ENCODE data around the gene NARF. TPM values are rescaled to one million over a fixed set of nuclear protein-coding genes. Genes with fewer than 3 reads are reported as not detected.

The NARF gene
- total and polyA plus RNA-seq, 2 of the 8 experiments (the other 6 are each of a cell fraction or from before 2014, with no cell fraction given) = 97.4 to 131 TPM

DNA sequence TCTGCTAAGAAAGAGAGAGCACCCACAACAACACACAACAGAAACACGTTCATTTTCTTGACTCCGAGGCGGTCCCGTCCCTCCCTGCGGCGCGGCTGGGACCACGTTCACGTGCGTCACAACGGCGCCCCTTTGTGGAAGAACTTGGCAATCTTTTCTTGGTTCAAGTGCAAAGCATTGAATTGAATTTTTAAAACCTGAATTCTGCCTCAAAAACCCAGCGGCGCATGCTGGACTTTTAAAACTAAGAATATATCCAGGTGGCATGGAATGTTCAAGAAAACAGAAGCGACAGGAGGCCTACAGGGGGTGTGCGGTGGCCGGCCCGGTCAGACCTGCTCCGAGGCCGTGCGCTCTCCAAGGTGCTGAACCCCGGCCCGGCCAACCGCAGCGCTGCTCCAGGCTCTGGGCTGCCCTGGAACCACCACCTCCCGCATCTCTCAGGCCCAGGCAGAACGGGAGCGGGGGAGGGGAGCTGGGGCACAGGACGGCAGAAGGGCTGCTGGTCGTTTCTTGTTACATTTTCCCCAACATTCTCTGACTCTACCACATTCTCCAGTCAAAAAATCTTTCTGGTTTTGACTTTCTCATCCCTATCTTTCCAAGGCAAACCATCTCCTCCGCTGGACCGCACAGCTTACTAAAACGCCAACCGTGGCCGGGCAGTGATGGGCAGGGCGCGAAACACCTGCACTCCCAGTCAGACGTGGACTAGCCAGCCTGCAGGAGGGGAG is 43.8 kb upstream of the NARF start:
- Histone ChIP-seq H2AFZ (ENCODE audit: low read length) (no peak overlapping the region), H3K4me1 (replicated peaks in 1 of 4; ENCODE audit: control insufficient read depth in 3 of 4, insufficient read depth in 4 of 4, low read length in 3 of 4) (peaks cover 0 to 3% (median 1%) of the 10 kb centered on the region in 4 experiments; a peak in 4 of 7 replicates), H4K20me1 (replicated peaks in 1 of 2; ENCODE audit: control insufficient read depth in 1 of 2, insufficient read depth in 2 of 2, low read length in 2 of 2) (peaks cover 5 to 9% of the 10 kb centered on the region in 2 experiments), H4K8ac (ENCODE audit: extremely low read depth, insufficient read depth, low read length) (peak overlapping the region; percentile 4; the same call in 1 of the 2 replicates), H3K14ac (ENCODE audit: insufficient read length) (no peak overlapping the region), H2BK20ac (ENCODE audit: low read length) (0 out of 2 replicates have a peak overlapping the region, but pooled peaks have one; percentile 48), H3K79me2 (ENCODE audit: control insufficient read depth in 1 of 2, insufficient read depth in 2 of 2, low read length in 2 of 2) (no peaks in the 10 kb centered on the region), H2BK15ac (ENCODE audit: low read length) (peak overlapping the region; percentile 40; the same call in 1 of the 2 replicates), H3K36me3 (ENCODE audit: control insufficient read depth in 2 of 4, insufficient read depth in 4 of 4, low read length in 3 of 4) (no peaks in the 10 kb centered on the region), H3K23me2 (ENCODE audit: low read depth, low read length) (peaks cover 6% of the 10 kb centered on the region), H4K91ac (replicated peaks; ENCODE audit: insufficient read length, low read length) (no peak overlapping the region), H3K27me3 (replicated peaks in 1 of 4; ENCODE audit: control insufficient read depth in 3 of 4, extremely low read depth in 1 of 4, insufficient read depth in 3 of 4, low read length in 3 of 4) (no peaks in the 10 kb centered on the region), H3K4ac (replicated peaks; ENCODE audit: insufficient read length, low read depth, low read length) (no peak overlapping the region), H2BK12ac (ENCODE audit: low read depth, low read length) (no peak overlapping the region), H3K79me1 (ENCODE audit: low read depth, low read length) (peaks cover 2% of the 10 kb centered on the region; the same call in 1 of the 2 replicates), H3K4me3 (ENCODE audit: extremely low read depth in 1 of 4, insufficient read depth in 2 of 4, low read depth in 3 of 4, low read length in 4 of 4) (peak overlapping the region in 1 of 4 experiments; percentile 45; a peak in 2 of 8 replicates), H3K4me2 (ENCODE audit: insufficient read depth in 1 of 2, low read depth in 2 of 2, low read length in 2 of 2) (peak overlapping the region in 1 of 2 experiments; percentile 61; a peak in 3 of 4 replicates), H3K23ac (ENCODE audit: insufficient read length) (no peak overlapping the region), H3K18ac (ENCODE audit: extremely low read depth, low read length) (no peak overlapping the region), H3K56ac (replicated peaks; ENCODE audit: insufficient read length, low read depth, low read length) (no peak overlapping the region), H2BK120ac (replicated peaks; ENCODE audit: low read depth, low read length) (no peak overlapping the region), H3K9me3 (ENCODE audit: insufficient read depth in 2 of 2, low read depth in 1 of 2, low read length in 1 of 2) (no peaks in the 10 kb centered on the region), H3K27ac (ENCODE audit: low read depth, low read length) (no peak overlapping the region), H2AK5ac (ENCODE audit: low read depth, low read length) (no peak overlapping the region), H4K5ac (ENCODE audit: insufficient read length, low read depth, low read length) (no peak overlapping the region), H2BK5ac (ENCODE audit: low read depth, low read length) (no peak overlapping the region), H3K9ac (replicated peaks in 1 of 4; ENCODE audit: extremely low read depth in 1 of 4, low read depth in 3 of 4, low read length in 3 of 4) (no peak overlapping the region)
- POLR2A ChIA-PET (ENCODE audit: partially characterized antibody) = interaction anchor here (0.9 kb wide), 1 partner anchor 21 kb away, joined by 3 read pairs; no protein-coding TSS in a partner anchor
- DNase-seq (ENCODE audit: low read depth in 1 of 2, low spot score in 2 of 2) = peak; percentile 46 to 94
- CTCF ChIA-PET (ENCODE audit: partially characterized antibody) = interaction anchor here (0.6 to 2.1 kb wide), 16 partner anchors 9 to 917 kb away, joined by 3 to 6 read pairs (median 3); no protein-coding TSS in a partner anchor
- no peak for FAIRE-seq
- WGBS, 2 experiments (ENCODE audit: extremely low coverage in 1 of 2, insufficient coverage in 1 of 2, insufficient read length in 1 of 2, insufficient replicate concordance in 2 of 2, low coverage in 1 of 2, low lambda C conversion rate in 2 of 2, missing lambda C conversion rate in 1 of 2) = 29% methylated on average over 38 of the region's 38 CpGs; no CpG with 5 or more reads in 1 of the 2 experiments
- TF ChIP-seq SP1 (IDR thresholded peaks at IDR 0.05; ENCODE audit: low read depth, low read length) = 0 out of 2 replicates have a peak, but pooled peaks have one; percentile 24
- 0 out of 3 replicates have a peak, but pooled peaks of 1 of the 2 experiments have one; percentile 55 for TF ChIP-seq EP300 (IDR thresholded peaks at IDR 0.05; ENCODE audit: borderline replicate concordance in 1 of 2, low read depth in 2 of 2, low read length in 2 of 2)
- no peak for TF ChIP-seq CEBPB (IDR thresholded peaks at IDR 0.05; ENCODE audit: low read depth, low read length)
- 0 out of 2 replicates have a peak, but pooled peaks have one; percentile 23 for TF ChIP-seq EGR1 (IDR thresholded peaks at IDR 0.05; ENCODE audit: borderline replicate concordance, low read depth, low read length)
- no peak for TF ChIP-seq ATF3 (IDR thresholded peaks at IDR 0.05; ENCODE audit: insufficient read depth, low read depth, low read length)
- no peak for TF ChIP-seq BACH1 (IDR thresholded peaks at IDR 0.05; ENCODE audit: low read length)
- no peak for TF ChIP-seq SAP30 (IDR thresholded peaks at IDR 0.05; ENCODE audit: insufficient read depth, insufficient replicate concordance, low read length)
- TF ChIP-seq MAFK (IDR thresholded peaks at IDR 0.05; ENCODE audit: low read depth, low read length) = no peak
- TF ChIP-seq KDM1A (IDR thresholded peaks at IDR 0.05; ENCODE audit: borderline replicate concordance, low read length) = no peak
- TF ChIP-seq CHD2 (IDR thresholded peaks at IDR 0.05; ENCODE audit: low read length) = no peak
- TF ChIP-seq KDM5A (IDR thresholded peaks at IDR 0.05; ENCODE audit: low read length) = peak; percentile 87; the same call in 1 of the 2 replicates
